PFSK-1 (cell line): Measurements from ENCODE around the gene NDUFS7.

Source experiments
- POLR2AphosphoS5 ChIP-seq: IDR thresholded peaks from 2 replicates; pipeline ENCODE4 v1.6.1; 2012; ENCODE audit warnings: low read depth, mild to moderate bottlenecking, control low read depth, low read length, moderate library complexity
- REST ChIP-seq, 2 experiments: IDR thresholded peaks; 2 replicates each; pipeline versions ENCODE4 v1.6.1 to v1.8.0; 2011 to 2012; ENCODE audit warnings: low read depth in 2 of 2, low read length in 2 of 2, control low read depth in 1 of 2, inconsistent platforms in 1 of 2, mild to moderate bottlenecking in 1 of 2, moderate library complexity in 1 of 2; ENCODE audit not compliant: insufficient read depth in 1 of 2
- SIN3A ChIP-seq: IDR thresholded peaks from 2 replicates; pipeline ENCODE4 v1.6.1; 2012; ENCODE audit warnings: mild to moderate bottlenecking, low read length, moderate library complexity, borderline replicate concordance; ENCODE audit not compliant: insufficient read depth

GRCh38 chr19:1424192-1424955, 40.7 kb downstream of the NDUFS7 start:
- no peak for TF ChIP-seq REST (IDR thresholded peaks at IDR 0.05; ENCODE audit: insufficient read depth in 1 of 2, low read depth in 2 of 2, low read length in 2 of 2)
- TF ChIP-seq SIN3A = no peak
- no peak for TF ChIP-seq POLR2AphosphoS5
